CD4-positive, alpha-beta T cell treated with Interleukin-17A for 1 hour (primary cell): ENCODE data around the gene GBP1.
"Not testable (repeated sequence)": the region's sequence is repeated elsewhere in the genome, so short reads cannot be mapped to it uniquely, and the experiment has no call there.

ENCODE experiments used
- DNase-seq: peaks from one replicate; pipeline ENCODE4 v3.0.0-alpha.2; 2020

Gene GBP1

DNA sequence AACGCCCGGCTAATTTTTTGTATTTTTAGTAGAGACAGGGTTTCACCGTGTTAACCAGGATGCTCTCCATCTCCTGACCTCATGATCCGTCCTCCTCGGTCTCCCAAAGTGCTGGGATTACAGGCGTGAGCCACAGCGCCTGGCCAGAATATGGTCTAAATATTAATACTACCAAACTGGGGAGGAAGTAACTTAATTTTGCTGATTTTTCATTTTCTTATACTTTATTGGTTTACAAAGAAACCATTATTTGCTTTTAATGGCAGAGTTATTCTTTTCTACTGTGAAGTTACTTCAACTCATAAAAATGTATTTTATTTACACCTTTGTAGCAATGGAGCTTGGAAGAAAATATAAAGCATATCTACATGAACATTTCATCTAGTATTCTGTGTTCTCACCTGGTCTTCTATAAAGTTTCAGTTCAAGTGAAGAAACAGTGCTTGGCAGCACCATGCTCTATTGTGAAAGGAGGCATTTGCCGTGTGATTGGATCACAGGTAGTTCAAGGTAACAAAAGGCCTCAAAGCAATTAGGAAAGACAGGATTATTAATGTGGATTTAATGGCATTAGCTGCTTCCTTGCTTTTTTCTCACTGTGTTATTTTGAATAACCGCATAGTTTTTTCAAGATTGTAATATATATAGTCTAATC, 13.6 kb downstream of the GBP1 start:
- no peak for DNase-seq

DNA sequence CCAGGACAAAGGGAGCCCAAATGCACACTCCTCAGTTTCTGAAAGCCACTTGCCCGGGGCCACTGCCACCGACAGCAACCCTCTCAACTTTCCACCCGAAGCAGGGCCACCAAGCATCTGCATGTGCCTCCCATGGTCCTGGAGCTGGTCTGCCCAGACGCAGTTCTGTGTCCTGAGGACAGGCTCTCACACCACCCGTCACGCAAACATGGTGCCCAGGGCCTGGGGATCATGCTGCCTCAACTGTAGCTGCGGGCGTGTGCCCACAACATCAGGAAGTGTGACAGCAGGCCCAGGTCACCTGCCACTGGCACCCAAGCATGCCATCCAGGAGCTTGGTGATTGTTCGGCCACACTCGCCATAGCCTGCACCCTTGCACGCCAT, 14.4 kb downstream of the GBP1 start:
- no peak for DNase-seq

DNA sequence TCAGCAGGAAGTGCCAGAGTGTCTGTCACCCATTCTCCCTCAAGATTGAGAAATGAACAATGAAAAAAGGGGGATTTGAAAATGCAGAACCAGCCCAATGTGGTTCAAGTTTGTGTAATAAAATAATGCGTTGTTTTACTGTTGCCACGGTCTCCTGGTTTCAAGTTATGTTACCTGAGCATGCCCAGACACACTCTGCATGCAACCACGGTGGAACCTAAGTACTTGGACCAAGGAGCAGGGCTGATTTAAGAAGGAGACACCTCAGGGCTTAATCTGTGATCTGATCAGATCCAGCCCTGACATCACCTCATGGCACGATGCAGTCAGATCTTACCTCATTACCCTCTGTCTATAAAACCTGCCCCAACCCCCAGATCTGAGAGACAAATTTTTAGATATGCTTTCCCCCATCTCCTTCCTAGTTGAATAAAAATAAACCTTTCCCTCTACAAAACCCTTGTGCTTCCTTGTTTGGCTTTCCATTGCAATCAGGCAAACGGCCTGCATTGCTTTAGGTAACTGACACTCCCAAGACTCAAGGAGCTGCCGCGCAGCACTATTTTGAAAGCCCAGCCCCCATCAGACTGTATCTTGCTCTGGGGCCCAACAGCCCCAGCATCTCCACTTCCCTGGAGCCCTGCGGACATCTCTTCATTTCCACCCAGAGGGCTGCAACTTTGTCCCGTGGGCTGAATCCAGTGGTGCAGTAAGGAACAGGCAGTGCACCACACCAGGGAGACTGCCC, 14.9 kb downstream of the GBP1 start:
- not testable (repeated sequence) for DNase-seq

DNA sequence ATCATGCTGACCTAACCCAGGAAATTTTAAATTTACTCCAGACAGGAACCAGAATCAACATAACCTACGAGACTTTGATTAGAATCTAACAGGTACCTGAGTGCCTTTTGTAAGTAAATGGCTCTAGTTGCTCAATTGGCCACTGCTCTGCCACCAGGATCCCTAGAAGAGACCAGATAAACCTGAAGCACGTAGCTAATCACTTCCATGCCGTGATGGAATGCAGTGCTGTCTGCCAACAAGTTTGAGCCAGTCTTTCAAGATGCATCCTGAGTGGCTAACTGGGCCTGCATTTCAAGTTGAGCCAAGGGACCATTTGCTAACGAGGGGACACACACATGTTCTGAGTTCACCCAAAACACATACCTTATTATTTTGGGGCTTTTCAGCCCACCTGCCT, 15.8 kb downstream of the GBP1 start:
- not testable (repeated sequence) for DNase-seq

DNA sequence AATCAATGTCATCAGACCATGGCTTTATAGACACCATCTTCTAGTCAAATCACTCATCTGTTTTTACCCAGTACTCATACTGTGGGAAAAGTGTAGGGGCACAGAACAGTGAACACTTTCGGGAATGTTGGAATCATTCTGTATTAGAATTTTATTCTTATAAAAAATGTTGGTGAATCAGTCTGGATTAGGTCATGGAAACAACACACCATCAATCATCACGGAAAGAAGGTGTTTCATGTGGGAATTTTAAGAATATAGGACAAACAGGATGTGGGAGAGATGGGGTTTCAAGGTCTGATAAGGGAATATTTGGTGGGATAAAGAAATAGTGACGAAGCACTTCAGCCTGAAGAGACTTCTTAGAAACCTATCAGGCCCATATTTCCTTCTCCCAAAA, 17.3 kb downstream of the GBP1 start:
- DNase-seq = no peak

DNA sequence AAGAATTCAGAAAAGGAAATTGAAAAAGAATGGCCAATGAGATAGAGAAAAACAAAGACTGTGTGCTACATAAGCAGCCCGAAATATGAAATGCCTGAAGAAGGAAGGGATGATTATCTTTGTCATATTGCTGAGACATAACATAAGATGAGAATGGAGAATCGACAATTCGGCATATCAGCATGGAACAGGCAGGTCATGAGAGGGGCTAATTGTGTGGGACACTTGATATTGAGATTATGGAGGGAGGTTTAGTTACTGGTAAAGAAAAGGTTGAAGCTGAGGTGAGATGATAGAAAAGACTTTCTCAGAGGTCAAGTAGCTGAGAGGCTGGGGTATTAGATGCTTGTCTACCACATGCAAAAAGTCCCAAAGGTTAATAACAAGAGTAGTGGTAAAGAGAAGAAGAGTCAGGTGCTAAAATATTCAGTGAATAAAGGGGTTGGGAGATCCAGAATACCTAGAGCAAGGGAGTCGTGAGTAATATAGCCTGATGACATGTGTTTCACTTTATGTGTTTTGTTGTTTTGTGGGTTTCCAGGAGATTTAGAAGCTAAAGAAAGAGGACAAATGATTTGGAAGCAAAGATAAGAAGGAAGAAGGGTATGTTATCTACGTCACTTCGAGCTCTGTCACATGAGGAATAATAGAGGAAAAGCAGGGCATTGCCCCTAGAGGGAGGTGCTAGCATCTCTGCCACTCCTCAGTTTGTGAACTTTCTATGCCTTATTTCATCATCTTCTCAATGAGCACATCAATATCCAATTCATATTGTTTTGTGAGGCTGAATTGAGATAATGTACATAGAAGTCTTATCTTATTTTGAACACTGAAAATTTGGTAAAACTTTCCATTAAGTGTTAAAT, 18.5 kb downstream of the GBP1 start:
- DNase-seq = not testable (repeated sequence)

DNA sequence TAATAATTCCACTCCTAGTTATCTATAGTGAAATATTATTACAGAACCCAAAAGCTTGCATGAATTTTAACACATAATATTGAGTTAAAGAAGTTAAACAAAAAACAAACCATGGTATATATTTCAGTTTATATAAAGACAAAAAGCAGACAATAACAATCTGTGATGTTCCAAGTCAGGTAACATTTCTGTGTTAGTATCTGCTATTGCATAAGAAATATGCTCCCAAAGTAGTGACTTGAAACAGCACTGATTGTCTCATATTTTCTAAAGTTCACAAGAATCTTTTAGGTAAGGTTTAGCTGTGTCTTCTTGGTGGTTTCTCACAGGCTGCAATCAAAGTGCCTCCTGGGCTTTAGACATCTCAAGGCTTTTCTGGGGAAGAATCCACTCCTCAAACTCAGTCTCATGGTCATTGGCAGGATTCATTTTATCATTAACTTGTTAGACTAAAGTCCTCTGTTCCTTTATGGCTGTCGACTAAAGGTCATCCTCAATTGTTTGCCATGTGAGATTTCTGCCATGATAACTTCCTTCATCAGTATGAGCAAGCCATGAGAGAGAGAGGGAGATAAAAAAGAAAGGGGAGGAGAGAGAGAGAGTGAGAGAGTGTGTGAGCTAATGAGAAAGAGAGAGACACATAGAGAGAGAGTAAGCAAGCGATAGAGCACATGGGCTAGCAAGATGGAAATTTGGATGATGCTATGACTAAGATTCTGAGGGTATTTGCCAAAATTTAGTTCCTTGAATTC, 19.9 kb downstream of the GBP1 start:
- DNase-seq = no peak

DNA sequence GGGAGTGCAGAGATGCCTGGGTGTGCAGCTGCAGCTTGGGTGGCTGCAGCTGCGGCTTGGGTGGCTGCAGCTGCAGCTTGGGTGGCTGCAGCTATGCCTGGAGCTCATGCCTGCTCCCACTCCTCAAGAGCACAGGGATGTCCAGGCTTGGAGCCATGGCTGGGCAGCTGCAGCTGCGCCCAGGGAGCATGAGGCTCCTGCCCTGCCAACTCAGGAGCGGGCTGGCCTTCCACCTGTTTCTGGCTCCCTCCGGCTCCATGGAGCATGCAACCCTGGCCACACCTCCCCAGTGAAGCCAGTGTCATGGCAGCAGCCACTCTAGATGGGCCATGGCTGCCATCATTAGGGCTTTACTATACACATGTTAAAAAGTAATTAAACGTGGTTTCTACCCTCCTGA, 21.1 kb downstream of the GBP1 start:
- DNase-seq = no peak

DNA sequence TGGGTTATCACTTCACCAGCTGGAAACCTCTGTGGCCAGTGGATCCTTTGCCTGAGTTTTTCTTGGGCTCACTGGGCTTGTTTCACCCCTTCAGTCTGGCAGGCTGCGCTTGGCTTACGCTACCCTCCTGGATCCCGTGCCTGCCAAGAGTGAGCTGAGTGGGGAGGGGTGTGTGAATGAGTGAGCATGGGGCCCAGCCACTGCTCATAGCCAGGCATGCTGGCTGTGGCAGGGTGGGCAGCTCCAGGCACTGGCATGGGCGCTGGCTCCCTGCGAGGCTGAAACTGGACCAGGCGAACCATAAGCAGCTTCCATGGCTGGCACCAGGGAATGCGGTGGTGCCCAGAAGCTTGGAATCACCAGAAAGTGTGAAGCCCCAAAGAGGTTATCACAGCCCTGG, 22.5 kb downstream of the GBP1 start:
- no peak for DNase-seq

DNA sequence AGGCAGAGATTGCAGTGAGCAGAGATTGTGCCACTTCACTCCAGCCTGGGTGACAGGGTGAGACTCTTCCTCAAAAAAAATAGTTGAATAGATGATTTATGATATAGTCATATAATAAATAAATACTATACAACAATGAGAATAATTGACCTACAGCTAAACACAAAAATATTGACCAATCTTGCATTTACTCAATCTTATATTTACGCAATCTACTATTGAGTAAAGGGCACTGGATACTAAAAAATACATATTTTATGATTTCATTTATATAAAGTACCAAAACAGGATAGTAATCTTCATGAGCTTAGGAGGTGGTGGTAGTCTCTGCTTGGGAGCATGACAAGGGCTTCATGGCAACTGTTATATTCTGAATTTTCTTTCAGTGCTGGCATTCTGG, 23.3 kb downstream of the GBP1 start:
- no peak for DNase-seq

DNA sequence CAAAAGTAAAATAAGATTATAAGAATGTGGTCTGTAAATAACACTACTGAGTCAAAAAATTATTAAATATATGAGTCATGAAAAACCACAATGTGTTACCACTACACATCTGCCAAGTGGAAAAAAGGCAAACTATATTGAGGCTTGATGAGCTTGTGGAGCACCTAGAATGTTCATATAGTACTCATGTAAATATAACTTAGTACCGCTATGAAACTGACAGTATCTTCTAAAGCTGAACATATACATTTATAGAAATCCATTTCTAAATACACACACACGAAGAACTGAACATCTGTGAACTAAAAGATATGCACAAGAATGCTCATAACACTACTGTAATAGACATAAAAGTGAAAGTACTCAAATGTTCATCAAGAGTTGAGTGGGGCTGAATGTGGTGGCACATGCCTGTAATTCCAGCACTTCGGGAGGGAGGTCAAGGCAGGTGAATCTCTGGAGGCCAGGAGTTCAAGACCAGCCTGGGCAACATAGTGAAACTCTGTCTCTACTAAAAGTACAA, 23.8 kb downstream of the GBP1 start:
- DNase-seq = peak; percentile 25

DNA sequence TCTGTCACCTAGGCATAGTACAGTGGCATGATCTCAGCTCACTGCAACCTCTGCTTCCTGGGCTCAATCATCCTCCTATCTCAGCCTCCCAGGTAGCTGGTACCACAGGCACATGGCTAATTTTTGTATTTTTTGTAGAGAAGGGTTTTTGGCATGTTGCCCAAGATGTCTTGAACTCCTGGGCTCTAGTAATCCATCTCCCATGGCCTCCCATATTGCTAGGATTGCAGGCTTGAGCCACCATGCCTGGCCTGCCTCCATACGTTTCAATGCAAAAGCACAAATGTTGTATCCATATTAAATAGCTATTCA, 24.7 kb downstream of the GBP1 start:
- no peak for DNase-seq

DNA sequence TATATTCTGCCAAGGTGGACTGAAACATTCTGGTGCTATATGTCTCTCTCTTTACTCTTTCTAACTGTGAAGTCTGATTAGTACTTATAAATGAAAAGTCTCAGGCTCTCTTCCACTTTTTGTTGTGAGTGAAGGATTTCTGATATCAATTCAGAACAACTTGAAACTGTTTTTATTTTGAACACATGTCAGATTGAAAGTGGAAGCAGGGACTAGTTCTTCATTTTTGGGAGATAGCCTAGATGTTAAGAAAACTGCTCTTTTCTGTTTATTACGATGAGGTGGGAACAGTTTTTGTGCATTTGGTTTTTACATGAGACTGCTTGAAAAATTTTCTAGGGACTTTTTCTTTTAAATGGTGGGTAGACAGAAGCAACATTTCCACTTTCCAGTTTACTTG, 27.8 kb downstream of the GBP1 start:
- no peak for DNase-seq

DNA sequence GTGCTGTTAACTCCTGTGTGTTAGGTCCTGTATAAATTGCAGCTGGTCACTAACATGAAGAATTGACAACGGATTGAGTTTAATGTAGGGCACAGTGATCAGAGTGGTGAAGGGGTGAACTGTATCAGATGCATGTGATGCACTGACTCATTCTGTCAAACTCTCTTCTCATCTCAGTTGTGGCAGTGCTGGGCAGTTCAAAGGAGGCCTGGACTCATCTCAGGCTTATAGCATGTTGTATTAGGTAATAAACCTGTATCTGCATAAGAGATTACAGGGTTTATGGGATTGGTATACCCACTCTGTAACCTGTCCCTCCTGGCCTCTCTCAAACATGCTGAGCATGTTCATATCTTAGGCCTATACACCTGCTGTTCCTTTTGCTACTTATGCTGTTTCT, 29.9 kb downstream of the GBP1 start:
- no peak for DNase-seq

DNA sequence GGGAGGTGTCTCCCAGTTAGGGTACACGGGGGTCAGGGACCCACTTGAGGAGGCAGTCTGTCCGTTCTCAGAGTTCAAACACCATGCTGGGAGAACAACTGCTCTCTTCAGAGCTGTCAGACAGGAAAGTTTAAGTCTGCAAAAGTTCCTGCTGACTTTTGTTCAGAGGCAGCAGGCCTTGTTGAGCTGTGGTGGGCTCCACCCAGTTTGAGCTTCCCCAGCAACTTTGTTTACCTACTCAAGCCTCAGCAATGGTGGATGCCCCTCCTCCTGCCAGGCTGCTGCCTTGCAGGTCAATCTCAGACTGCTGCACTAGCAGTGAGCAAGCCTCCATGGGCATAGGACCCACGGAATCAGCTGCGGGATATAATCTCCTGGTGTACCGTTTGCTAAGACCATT, 31.0 kb downstream of the GBP1 start:
- peak; percentile 33 for DNase-seq

DNA sequence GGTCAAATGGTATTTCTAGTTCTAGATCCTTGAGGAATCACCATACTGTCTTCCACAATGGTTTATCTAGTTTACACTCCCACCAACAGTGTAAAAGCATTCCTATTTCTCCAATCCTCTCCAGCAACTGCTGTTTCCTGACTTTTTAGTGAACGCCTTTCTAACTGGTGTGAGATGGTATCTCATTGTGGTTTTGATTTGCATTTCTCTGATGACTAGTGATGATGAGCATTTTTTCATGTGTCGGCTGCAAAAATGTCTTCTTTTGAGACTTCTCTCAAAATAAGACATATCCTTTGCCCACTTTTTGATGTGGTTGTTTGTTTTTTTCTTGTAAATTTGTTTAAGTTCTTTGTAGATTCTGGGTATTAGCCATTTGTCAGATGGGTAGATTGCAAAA, 36.0 kb downstream of the GBP1 start:
- DNase-seq = peak; percentile 58

DNA sequence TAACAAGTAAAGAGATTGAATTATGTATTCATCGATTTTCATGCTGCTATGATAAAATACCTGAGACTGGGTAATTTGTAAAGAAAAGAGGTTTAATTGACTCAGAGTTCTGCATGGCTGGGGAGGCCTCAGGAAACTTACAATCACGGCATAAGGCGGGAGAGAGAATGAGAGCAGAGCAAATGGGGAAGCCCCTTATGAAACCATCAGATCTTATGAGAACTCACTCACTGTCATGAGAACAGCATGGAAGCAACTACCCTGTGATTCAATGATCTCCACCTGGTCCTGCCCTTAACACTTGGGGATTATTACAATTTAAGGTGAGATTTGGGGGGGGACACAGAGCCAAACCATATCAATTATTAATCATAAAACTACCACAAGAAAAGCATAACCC, 39.1 kb downstream of the GBP1 start:
- no peak for DNase-seq

DNA sequence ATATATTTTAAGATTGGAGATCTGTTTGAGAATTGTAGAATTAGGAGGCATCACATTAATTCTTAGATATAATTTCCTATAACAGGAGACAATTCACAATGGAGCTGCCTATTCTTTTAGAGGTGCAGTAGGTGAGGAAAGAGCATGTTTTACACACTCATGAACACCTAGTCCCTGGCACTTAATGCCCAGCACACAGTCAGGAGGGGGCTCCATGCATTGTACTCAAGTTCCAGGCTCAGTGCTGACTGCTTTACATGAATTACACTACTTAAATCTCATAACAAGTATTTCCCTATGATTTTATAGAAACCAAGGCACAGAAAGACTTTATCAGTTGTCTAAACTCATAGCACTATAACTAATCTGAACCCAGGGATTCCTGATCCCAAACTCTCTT, 42.0 kb downstream of the GBP1 start:
- DNase-seq = no peak

DNA sequence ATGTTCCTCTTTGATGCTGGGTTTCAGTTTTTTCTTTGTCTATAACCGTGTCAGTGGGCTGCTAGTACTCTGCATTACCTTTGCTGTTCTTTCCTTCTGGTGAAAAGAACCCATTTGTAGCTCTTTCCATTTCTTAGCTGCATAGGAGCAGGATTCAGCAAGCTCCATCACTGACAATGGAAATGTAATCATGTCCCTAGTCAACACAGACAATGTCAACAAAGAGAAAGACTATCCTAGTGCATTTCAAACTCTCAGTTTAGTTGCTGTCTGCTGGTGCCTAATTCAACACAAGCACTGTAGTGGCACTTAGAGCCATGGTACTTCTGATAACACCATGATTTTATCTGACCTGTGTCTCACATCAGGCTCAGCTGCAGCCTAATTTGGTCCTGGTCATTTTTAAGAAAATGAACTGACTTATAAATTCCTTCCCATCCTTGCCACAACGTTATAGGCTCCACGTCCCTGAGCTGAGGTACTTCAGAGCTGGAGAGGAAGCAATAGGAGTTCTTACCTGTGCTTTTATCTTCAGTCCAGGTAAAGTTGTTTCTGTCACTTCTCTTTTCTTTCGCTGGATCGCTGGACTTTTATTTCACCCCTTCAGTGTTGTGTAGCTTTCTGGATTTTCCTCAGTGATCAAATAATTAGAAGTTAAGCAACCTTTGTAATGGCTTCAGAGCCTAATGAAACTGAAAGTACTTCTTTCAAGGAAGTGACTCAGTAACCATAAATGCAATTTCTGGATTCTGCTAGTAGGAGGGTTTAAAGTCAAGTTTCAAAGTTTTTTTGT, 42.6 kb downstream of the GBP1 start, which contains the start of gene GBP3:
GBP3 (minus strand) TSS at position 700 of the 793 bp plus-strand sequence. CDS start 2,145 bp downstream, outside the sequence.
- DNase-seq = peak; percentile 65

DNA sequence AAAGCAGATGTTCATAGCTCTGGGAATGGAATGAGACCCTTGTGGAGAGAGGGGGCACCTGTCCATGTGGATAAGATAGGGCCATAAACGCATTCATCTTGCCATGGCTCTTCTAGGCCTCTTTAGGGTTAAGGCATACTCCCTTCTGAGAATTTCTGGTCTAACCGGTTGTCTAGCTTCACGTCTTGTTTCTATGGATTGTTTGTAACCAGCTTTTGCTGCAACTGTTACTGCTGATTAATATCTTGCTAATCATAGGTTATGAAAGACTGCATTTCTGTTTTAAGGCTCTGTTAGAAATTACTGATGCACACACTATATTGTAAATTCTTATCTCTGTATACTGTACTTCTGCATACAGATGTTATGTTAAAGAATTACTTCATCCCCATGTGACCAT, 46.7 kb downstream of the GBP1 start:
- not testable (repeated sequence) for DNase-seq

DNA sequence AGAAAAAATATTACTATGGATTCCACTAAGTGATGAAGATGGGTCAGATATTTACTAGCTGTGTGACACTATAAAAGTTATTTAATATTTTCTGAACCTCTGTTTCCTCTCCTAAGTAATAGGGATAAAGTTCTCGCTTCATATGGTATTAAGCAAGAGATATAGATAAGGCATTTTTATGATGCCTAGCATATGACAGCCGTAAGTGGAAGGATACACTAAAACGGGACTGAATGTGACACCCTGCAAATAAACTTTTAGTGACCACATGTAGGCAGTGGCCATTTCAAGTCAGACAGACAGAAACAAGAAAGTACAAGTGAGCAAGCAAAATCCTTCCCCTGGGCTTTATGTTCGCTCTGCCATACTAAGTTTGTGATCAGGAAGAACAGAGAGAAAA, 56.5 kb downstream of the GBP1 start:
- DNase-seq = no peak
